ENCODE results near the gene HIPK3. TPM values are rescaled to one million over a fixed set of nuclear protein-coding genes. Genes with fewer than 3 reads are reported as not detected.
A peak's percentile ranks its signal among the peaks of the same experiment; 100 is the strongest.

HIPK3 gene
- total RNA-seq, 2 donors from 2014 or later = 31.9 to 36.5 TPM

DNA sequence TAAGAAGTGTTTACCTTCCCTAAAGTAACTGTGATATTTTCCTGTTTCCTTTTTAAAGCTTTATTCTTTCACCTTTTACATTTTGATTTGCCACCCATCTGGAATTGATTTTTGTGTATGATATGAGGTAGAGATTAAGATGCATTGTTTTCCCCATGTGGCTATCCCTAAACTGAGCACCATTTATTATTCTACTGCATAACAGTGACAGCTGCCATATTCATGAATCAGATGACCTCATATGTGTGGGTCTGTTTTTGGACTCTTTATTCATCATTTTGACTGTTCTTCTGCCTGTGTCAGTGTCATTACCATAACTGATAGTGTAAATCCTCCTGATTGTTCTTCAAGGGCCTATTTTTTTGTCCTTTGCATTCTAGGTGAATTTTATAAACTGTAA, 50.8 kb downstream of the HIPK3 start:
- Mint-ChIP-seq H3K4me3 (no peak overlapping the region), H3K36me3 (ENCODE audit: low read depth) (peaks cover 8% of the 10 kb centered on the region), H3K27me3 (no peaks in the 10 kb centered on the region), H3K4me1 (peaks cover 25% of the 10 kb centered on the region), H3K27ac (no peak overlapping the region), H3K9me3 (no peaks in the 10 kb centered on the region)
- peak; percentile 68 for ATAC-seq (replicated peaks)

DNA sequence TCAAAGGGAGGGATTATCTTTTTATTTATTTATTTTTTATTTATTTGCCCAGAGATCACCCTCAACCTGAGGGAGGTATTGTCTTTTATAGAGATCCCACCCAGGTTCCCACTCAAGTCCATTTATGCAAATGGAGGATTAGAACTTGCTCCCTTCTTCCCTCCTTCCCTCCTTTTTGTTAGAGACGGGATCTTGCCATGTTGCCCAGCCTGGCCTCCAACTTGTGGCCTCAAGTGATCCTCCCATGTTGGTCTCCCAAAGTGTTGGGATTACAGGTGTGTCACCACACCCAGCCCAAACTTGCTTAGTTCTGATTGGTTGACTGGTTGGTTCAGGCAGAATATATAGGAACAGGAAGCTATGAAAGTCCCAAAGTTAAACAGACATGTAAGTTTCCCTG, 51.9 kb downstream of the HIPK3 start:
- H3K9me3 Mint-ChIP-seq = no peaks in the 10 kb centered on the region
- ATAC-seq (replicated peaks) = no peak
- H3K4me3 Mint-ChIP-seq = no peak overlapping the region
- H3K4me1 Mint-ChIP-seq = peaks cover 25% of the 10 kb centered on the region
- H3K27ac Mint-ChIP-seq = no peak overlapping the region
- H3K27me3 Mint-ChIP-seq = no peaks in the 10 kb centered on the region
- H3K36me3 Mint-ChIP-seq (ENCODE audit: low read depth) = peaks cover 8% of the 10 kb centered on the region

DNA sequence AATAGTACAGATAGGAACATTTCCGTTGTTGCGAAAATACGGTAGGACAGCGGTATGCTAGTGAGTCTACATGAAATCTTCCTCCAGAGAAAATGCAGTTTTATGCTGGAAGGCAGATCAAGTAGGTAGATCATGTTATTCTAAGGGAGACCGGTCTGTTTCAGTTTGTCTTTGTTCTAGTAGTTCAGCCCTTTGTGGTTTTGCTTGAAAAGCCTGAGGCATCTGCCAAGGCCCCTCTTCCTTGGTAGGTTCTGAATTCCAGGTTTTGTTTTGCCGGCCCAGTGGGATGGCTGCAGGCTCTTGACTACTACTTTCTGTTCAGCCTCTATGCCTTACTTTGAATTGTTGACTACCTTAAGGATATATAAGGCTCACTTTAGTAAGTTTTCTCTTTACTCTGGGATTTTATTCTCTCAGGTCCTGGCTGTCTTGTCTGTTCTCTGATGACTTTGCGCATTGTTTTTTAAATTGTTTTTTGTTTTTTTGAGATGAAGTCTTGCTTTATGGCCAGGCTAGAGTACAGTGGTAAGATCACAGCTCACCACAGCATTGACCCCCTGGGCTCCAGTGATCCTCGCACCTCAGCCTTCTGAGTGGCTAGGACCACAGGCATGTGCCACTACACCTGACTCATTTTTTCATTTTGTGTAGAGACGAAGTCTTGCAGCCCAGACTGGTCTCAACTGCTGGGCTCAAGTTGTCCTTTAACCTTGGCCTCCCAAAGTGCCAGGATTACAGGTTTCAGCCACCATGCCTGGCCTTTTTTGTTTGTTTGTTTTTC, 53.7 kb downstream of the HIPK3 start:
- peaks cover 25% of the 10 kb centered on the region for H3K4me1 Mint-ChIP-seq
- ATAC-seq (replicated peaks) = no peak
- H3K27ac Mint-ChIP-seq = no peak overlapping the region
- peaks cover 8% of the 10 kb centered on the region for H3K36me3 Mint-ChIP-seq (ENCODE audit: low read depth)
- H3K27me3 Mint-ChIP-seq = no peaks in the 10 kb centered on the region
- H3K4me3 Mint-ChIP-seq = no peak overlapping the region
- no peaks in the 10 kb centered on the region for H3K9me3 Mint-ChIP-seq

DNA sequence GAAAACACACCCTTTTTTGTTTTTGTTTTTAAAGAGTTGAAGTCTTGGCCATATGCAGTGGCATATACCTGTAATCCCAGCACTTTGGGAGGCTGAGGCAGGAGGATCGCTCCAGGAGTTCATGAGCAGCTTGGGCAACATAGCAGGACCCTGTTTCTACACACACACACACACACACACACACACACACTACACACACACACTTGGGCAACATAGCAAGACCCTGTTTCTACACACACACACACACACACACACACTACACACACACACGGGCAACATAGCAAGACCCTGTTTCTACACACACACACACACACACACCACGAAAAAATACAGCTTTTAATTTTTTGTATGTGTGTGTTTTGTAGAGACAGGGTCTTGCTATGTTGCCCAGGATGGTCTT, 54.5 kb downstream of the HIPK3 start:
- peaks cover 25% of the 10 kb centered on the region for H3K4me1 Mint-ChIP-seq
- H3K36me3 Mint-ChIP-seq (ENCODE audit: low read depth) = peaks cover 8% of the 10 kb centered on the region
- no peaks in the 10 kb centered on the region for H3K9me3 Mint-ChIP-seq
- H3K27me3 Mint-ChIP-seq = no peaks in the 10 kb centered on the region
- H3K4me3 Mint-ChIP-seq = no peak overlapping the region
- H3K27ac Mint-ChIP-seq = no peak overlapping the region
- no peak for ATAC-seq (replicated peaks)

DNA sequence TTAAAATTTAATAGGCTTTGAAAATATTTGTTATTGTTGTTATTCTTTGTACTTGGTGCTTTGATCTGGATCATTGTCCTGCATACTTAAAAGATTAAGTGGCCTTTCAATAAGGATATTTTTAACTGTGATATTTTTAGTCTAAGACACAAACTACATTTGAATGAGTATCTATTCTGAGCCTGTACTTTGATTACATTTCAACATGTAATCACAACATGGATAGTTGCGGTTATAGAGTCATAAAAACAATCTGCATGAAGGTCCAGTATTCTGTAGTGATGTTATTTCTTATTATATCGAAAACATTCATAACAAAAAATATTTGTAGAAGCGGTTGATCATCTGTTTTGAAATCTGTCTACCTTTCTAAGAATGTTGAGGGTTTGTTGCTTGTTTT, 58.6 kb downstream of the HIPK3 start:
- H3K36me3 Mint-ChIP-seq (ENCODE audit: low read depth) = no peaks in the 10 kb centered on the region
- H3K9me3 Mint-ChIP-seq = no peaks in the 10 kb centered on the region
- no peak for ATAC-seq (replicated peaks)
- no peak overlapping the region for H3K27ac Mint-ChIP-seq
- H3K27me3 Mint-ChIP-seq = no peaks in the 10 kb centered on the region
- peaks cover 19% of the 10 kb centered on the region for H3K4me1 Mint-ChIP-seq
- H3K4me3 Mint-ChIP-seq = no peak overlapping the region

DNA sequence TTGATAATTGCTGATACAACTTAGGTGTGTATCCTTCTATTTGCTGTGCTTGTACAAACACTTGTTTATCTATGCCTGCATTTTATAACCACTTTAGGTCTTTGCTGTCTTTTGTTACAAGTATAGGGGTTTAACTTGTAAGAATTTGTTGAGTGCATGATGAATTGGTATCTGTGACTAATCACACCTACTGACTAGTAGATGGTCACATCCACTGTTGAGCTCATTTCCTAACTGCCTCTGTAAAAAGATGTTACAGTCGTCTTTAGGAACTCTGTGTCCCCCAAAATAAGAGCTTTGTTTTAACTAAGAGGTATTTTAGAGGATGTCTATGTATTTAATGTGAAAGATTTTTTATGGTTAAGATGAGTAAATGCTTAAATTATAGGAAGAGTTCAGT, 60.5 kb downstream of the HIPK3 start:
- peak overlapping the region; percentile 57 for H3K27ac Mint-ChIP-seq
- no peaks in the 10 kb centered on the region for H3K9me3 Mint-ChIP-seq
- peak overlapping the region; percentile 13 for H3K4me3 Mint-ChIP-seq
- peak; percentile 88 for ATAC-seq (replicated peaks)
- peaks cover 7% of the 10 kb centered on the region for H3K4me1 Mint-ChIP-seq
- no peaks in the 10 kb centered on the region for H3K36me3 Mint-ChIP-seq (ENCODE audit: low read depth)
- H3K27me3 Mint-ChIP-seq = no peaks in the 10 kb centered on the region

DNA sequence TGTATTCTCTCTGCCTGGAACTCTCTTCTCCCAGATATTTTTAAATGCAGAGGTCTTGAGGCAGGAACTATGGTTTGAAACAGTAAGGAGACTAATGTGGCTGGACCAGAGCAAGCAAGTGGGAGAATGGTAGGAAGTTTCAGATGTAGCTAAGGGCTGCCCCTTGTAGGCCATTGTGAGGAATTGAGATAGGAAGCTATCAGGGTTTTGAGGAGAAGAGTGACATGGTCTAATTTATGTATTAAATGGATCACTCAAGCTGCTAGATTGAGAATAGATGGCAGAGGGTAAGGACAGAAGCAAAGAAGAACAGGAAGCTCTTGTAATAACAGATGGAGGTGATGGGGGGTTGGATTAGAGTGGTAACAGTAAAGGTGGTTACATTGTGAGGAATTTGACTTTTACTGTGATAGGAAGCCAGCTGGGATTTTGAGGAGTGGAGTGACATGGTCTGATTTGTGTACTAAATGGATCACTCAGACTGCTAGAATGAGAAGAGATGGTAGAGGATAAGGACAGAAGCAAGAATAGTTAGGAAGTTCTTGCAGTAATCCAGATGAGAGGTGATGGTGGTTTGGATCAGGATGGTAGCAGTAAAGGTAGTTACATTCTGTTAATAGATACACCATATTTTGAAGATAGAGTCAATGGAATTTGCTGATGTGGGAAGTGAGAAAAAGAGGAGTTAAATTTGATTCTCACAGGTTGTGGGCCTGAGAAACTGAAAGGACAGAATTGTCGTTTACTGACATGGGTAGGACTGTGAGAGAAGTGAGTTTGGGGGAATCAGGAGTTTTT, 63.0 kb downstream of the HIPK3 start:
- peaks cover 12% of the 10 kb centered on the region for H3K4me1 Mint-ChIP-seq
- no peak for ATAC-seq (replicated peaks)
- no peaks in the 10 kb centered on the region for H3K9me3 Mint-ChIP-seq
- no peaks in the 10 kb centered on the region for H3K27me3 Mint-ChIP-seq
- H3K27ac Mint-ChIP-seq = no peak overlapping the region
- no peaks in the 10 kb centered on the region for H3K36me3 Mint-ChIP-seq (ENCODE audit: low read depth)
- no peak overlapping the region for H3K4me3 Mint-ChIP-seq

DNA sequence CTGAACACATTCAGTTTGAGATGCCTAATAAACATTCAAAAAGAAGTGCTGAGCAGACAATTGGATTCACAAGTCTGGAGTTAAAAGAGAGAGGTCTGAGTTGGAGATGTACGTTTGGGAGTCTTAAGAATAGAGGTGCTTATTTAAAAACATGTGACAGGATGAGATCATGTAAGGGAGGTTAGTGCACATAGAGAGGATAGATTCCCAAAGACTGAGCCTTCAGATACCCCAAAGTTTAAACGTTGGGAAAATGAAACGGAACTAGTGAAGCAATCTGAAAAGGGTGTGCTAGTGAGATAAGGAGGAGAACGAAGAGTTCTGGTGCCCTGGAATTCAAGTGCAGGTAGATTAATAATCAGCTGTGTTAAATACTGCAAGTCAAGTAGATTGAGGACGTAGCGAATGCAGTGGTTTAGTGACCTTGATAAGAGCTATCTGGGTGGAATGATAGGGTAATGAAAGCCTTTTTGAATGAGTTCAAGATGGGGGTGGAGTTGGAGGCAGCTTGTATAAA, 63.7 kb downstream of the HIPK3 start:
- H3K27ac Mint-ChIP-seq = no peak overlapping the region
- ATAC-seq (replicated peaks) = no peak
- H3K4me1 Mint-ChIP-seq = peaks cover 12% of the 10 kb centered on the region
- no peaks in the 10 kb centered on the region for H3K9me3 Mint-ChIP-seq
- no peaks in the 10 kb centered on the region for H3K27me3 Mint-ChIP-seq
- no peaks in the 10 kb centered on the region for H3K36me3 Mint-ChIP-seq (ENCODE audit: low read depth)
- H3K4me3 Mint-ChIP-seq = no peak overlapping the region

DNA sequence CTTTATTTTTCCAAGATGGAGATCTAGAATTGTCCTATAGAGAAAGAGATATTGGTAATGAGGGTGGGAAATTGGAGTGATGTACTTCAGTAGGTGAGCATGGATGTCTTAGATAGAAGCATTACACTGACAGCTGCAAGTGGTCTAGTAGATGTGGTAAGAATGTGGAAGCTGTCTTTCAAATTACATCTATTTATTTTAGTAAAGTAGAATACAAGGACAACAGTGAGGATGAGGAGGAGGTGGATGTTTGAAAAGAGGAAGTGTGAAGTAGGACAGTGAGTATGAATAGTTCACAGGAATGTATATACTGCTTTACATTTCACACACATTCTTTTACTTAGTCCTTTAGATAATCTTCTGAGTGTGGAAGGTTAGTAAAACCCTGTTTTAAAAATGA, 64.2 kb downstream of the HIPK3 start:
- Mint-ChIP-seq H3K36me3 (ENCODE audit: low read depth) (no peaks in the 10 kb centered on the region), H3K27me3 (no peaks in the 10 kb centered on the region), H3K4me1 (peaks cover 12% of the 10 kb centered on the region), H3K9me3 (no peaks in the 10 kb centered on the region), H3K4me3 (no peak overlapping the region), H3K27ac (no peak overlapping the region)
- no peak for ATAC-seq (replicated peaks)

DNA sequence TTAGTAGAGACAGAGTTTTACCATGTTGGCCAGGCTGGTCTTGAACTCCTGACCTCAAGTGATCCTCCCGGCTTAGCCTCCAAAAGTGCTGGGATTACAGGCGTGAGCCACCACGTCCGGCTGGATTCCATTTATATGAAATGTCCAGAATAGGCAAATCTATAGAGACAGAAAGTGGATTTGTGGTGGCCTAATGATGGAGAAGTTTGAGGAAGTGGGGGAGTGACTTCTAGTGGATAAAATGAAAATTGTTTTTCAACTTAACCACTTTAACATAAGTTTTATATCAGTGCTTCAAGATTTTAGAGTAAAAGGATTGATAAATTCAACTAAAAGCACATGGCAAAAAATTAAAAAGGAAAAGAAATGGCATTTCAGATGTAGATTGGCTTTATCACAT, 66.2 kb downstream of the HIPK3 start:
- H3K27ac Mint-ChIP-seq = no peak overlapping the region
- H3K4me3 Mint-ChIP-seq = no peak overlapping the region
- no peak for ATAC-seq (replicated peaks)
- H3K4me1 Mint-ChIP-seq = peaks cover 9% of the 10 kb centered on the region
- H3K27me3 Mint-ChIP-seq = no peaks in the 10 kb centered on the region
- H3K9me3 Mint-ChIP-seq = no peaks in the 10 kb centered on the region
- H3K36me3 Mint-ChIP-seq (ENCODE audit: low read depth) = no peaks in the 10 kb centered on the region

DNA sequence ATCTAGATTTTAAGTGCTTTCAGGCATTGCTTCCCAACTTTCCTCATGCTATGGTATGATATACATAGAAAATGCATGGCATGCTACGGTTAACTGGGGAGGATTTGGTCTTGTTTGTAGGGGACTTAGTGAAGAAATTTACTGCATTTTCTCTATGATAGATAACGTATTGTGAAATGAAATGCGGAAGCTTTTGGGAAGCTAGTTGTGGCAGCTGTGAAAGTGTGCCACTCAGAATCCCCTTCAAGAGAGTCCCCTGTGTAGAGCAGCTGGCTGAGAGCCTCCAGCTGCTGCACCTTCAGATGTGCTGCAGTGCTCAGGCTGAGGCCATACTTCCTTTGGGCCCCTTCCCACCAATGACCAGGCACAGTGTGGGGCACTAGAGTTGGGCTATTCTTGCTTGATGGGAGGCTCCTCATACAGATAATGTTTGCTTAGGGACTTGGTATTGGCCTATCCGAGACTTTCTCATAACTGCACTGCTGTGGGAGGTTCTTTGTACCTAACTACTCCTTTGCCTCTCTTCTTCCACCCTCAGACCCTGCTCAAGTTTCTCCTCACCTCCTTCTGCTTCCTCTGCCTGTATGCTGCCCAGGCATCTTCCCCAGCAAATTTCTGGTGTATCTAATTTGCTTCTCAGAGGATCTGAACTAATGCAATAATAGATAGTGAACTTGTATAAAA, 67.3 kb downstream of the HIPK3 start:
- ATAC-seq (replicated peaks) = peak; percentile 12

DNA sequence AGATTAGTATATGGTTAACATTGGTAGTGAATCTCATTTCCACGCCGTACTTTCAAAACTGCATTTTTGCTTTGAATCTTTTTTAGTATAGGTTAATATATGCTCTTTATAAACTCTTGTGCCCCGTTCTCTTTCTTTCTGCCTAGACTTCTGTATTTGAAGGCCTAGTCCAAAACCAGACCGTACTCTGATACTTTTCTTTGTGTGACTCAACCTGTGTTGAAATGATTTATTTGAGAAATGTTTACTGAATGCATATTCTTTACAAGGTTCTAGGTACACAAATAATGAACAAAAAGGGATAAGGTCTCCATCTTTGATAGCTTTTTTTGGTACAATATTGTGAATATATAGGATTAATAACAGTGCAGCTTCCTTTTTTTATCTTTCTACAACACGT, 68.3 kb downstream of the HIPK3 start:
- no peak overlapping the region for H3K4me3 Mint-ChIP-seq
- H3K36me3 Mint-ChIP-seq (ENCODE audit: low read depth) = peaks cover 5% of the 10 kb centered on the region
- no peak overlapping the region for H3K27ac Mint-ChIP-seq
- H3K27me3 Mint-ChIP-seq = no peaks in the 10 kb centered on the region
- no peaks in the 10 kb centered on the region for H3K9me3 Mint-ChIP-seq
- no peak for ATAC-seq (replicated peaks)
- peaks cover 9% of the 10 kb centered on the region for H3K4me1 Mint-ChIP-seq

More for the DNA sequence above, 67.3 kb downstream of the HIPK3 start:
- Mint-ChIP-seq H3K4me1 (peaks cover 9% of the 10 kb centered on the region), H3K9me3 (no peaks in the 10 kb centered on the region), H3K27ac (peak overlapping the region; percentile 28), H3K36me3 (ENCODE audit: low read depth) (no peaks in the 10 kb centered on the region), H3K27me3 (no peaks in the 10 kb centered on the region), H3K4me3 (no peak overlapping the region)

DNA sequence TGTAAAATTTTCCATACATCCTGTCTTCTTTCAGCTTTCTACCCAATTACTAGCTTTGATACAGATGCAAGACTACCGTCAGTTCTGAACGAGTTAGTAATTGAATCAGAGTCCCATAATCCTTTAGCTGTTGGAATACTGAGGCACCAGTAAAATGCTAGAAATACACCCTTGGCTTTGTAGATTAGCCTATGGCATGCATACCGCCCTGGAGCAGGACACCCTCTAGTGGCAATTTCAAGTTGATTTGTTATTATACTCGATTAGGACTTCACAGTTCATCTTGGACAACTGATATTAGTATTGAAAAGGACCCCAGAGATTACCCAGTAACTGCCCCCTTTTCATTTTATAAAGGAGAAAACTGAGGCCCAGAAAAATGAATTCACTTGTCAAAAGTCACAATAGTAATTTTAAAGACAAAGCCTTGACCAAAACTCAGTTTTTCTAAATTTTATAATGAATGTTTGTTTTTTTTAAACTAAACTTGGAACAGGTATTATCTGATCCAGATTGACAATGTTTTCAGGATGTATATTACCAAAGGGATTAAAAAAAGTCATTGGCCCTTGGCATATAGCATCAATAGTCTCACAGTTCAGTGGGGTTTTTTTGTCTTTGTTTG, 72.6 kb downstream of the HIPK3 start:
- no peaks in the 10 kb centered on the region for H3K9me3 Mint-ChIP-seq
- H3K4me1 Mint-ChIP-seq = peaks cover 4% of the 10 kb centered on the region
- H3K36me3 Mint-ChIP-seq (ENCODE audit: low read depth) = peaks cover 9% of the 10 kb centered on the region
- peak; percentile 76 for ATAC-seq (replicated peaks)
- H3K27ac Mint-ChIP-seq = no peak overlapping the region
- no peak overlapping the region for H3K4me3 Mint-ChIP-seq
- no peaks in the 10 kb centered on the region for H3K27me3 Mint-ChIP-seq

DNA sequence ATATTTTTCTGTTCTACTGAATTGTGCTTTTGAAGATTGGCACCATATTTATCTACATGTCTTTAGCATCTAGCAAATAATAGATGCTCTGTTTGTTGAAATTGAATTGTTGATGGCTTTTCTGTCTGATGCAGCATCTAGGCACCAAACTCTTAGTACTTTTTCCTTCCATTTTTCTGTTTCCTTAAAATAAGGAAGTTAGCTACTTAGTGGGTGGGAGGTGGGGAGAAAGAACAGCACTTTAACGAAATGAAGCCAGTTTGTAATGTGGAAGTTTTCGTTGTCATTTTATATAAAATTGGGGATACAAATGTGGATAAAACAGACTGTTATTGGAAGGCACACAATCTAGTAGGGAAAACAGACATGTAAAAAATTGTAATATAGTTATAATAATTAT, 76.6 kb downstream of the HIPK3 start:
- no peaks in the 10 kb centered on the region for H3K27me3 Mint-ChIP-seq
- H3K4me3 Mint-ChIP-seq = no peak overlapping the region
- peaks cover 15% of the 10 kb centered on the region for H3K36me3 Mint-ChIP-seq (ENCODE audit: low read depth)
- no peak for ATAC-seq (replicated peaks)
- no peaks in the 10 kb centered on the region for H3K9me3 Mint-ChIP-seq
- no peak overlapping the region for H3K27ac Mint-ChIP-seq
- H3K4me1 Mint-ChIP-seq = no peaks in the 10 kb centered on the region
